Parathyroid adenoma (tissue), 2 donors: ENCODE data around the gene GABARAP.
A peak's percentile ranks its signal among the peaks of the same experiment; 100 is the strongest.

Experiments
- H2AFZ ChIP-seq: fragments of 300-600 bp; sonication (generic); one replicate; pipeline ENCODE4 v1.7.0; 2017; ENCODE audit warnings: antibody characterized with exemption, mild to moderate bottlenecking
- H3K27ac ChIP-seq: fragments of 300-600 bp; sonication (generic); one replicate; pipeline ENCODE4 v1.7.0; 2017
- H3K27me3 ChIP-seq: fragments of 300-600 bp; sonication (generic); one replicate; pipeline ENCODE4 v1.7.0; 2017; ENCODE audit warnings: low read length; ENCODE audit not compliant: control insufficient read depth, insufficient read depth
- H3K36me3 ChIP-seq: fragments of 300-600 bp; sonication (generic); one replicate; pipeline ENCODE4 v1.7.0; 2017; ENCODE audit warnings: low read length; ENCODE audit not compliant: control insufficient read depth, insufficient read depth
- H3K4me1 ChIP-seq: fragments of 300-600 bp; sonication (generic); one replicate; pipeline ENCODE4 v1.7.0; 2017; ENCODE audit warnings: control low read depth
- H3K4me2 ChIP-seq: fragments of 300-600 bp; sonication (generic); one replicate; pipeline ENCODE4 v1.7.0; 2017; ENCODE audit warnings: low read length
- H3K4me3 ChIP-seq: fragments of 300-600 bp; sonication (generic); one replicate; pipeline ENCODE4 v1.7.0; 2017; ENCODE audit warnings: low read depth, low read length
- H3K79me2 ChIP-seq: fragments of 300-600 bp; sonication (generic); one replicate; pipeline ENCODE4 v1.7.0; 2017; ENCODE audit warnings: control low read depth
- H3K9ac ChIP-seq: fragments of 300-600 bp; sonication (generic); one replicate; pipeline ENCODE4 v1.7.0; 2017; ENCODE audit warnings: mild to moderate bottlenecking
- H3K9me3 ChIP-seq: fragments of 300-600 bp; sonication (generic); one replicate; pipeline ENCODE4 v1.7.0; 2017; ENCODE audit warnings: low read length; ENCODE audit not compliant: control insufficient read depth
- CTCF ChIP-seq: fragments of 300-600 bp; sonication (generic); IDR thresholded peaks from one replicate; pipeline ENCODE4 v1.7.0; 2017; ENCODE audit warnings: antibody characterized with exemption, mild to moderate bottlenecking
- donor health status: primary hyperparathyroidism.

Gene GABARAP

GRCh38 chr17:7205561-7205960 is 36.7 kb downstream of the GABARAP start:
- Histone ChIP-seq H3K27me3 (no peaks in the 10 kb centered on the region), H3K9me3 (no peaks in the 10 kb centered on the region), H3K4me3 (no peak overlapping the region), H3K4me2 (peak overlapping the region; percentile 59), H3K79me2 (no peaks in the 10 kb centered on the region), H3K27ac (no peak overlapping the region), H2AFZ (peak overlapping the region; percentile 51), H3K36me3 (no peaks in the 10 kb centered on the region), H3K4me1 (peaks cover 4% of the 10 kb centered on the region), H3K9ac (no peak overlapping the region)
- TF ChIP-seq CTCF: no peak

- Histone ChIP-seq H3K27ac (no peak overlapping the region), H3K4me2 (peak overlapping the region; percentile 59), H3K4me1 (peaks cover 4% of the 10 kb centered on the region), H3K9ac (no peak overlapping the region), H3K9me3 (no peaks in the 10 kb centered on the region), H3K79me2 (no peaks in the 10 kb centered on the region), H3K27me3 (no peaks in the 10 kb centered on the region), H3K36me3 (no peaks in the 10 kb centered on the region), H3K4me3 (peak overlapping the region; percentile 12), H2AFZ (peak overlapping the region; percentile 51)
- TF ChIP-seq CTCF: no peak
Observed at GRCh38 chr17:7204828-7205461, 37.3 kb downstream of the GABARAP start.

DNA sequence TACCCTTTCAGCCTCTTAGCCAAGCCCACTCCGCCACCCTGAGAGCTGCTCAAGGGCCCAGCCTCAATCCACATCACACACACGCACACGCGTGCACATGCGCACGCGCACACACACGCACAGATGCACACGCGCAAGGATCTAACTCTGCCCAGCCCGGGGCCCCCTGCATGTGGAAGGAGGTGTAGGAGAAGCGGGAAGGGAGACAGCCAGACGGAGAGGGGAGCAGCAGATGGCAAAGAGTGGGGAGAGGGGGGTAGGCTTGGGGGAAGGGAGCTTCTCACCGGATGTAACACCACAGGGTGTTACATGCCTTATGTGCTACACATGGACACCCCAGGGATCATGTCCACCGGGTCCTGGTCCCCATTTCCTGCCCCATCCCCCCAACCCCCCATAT is 37.9 kb downstream of the GABARAP start:
- no peak for TF ChIP-seq CTCF
- Histone ChIP-seq H3K36me3 (no peaks in the 10 kb centered on the region), H3K9ac (no peak overlapping the region), H3K4me2 (peak overlapping the region; percentile 59), H3K27me3 (no peaks in the 10 kb centered on the region), H3K79me2 (no peaks in the 10 kb centered on the region), H3K9me3 (no peaks in the 10 kb centered on the region), H3K27ac (no peak overlapping the region), H2AFZ (no peak overlapping the region), H3K4me1 (peaks cover 4% of the 10 kb centered on the region), H3K4me3 (no peak overlapping the region)

- no peaks in the 10 kb centered on the region for H3K36me3 ChIP-seq
- H3K27me3 ChIP-seq: no peaks in the 10 kb centered on the region
- H3K4me2 ChIP-seq: no peak overlapping the region
- H3K9me3 ChIP-seq: no peaks in the 10 kb centered on the region
- H3K27ac ChIP-seq: no peak overlapping the region
- no peak overlapping the region for H2AFZ ChIP-seq
- H3K9ac ChIP-seq: no peak overlapping the region
- no peak overlapping the region for H3K4me3 ChIP-seq
- peaks cover 4% of the 10 kb centered on the region for H3K4me1 ChIP-seq
- TF ChIP-seq CTCF: no peak
- H3K79me2 ChIP-seq: no peaks in the 10 kb centered on the region
Observed at GRCh38 chr17:7203391-7203790, 38.9 kb downstream of the GABARAP start.
